Fibroblast of lung (primary cell): Measurements from ENCODE around the gene DEDD2.

ENCODE experiments used
- EZH2 ChIP-seq: IDR thresholded peaks from 2 replicates; pipeline ENCODE4 v1.5.1; 2012; ENCODE audit warnings: low read length, control low read depth, mild to moderate bottlenecking; ENCODE audit errors: missing control alignments
- TF ChIP-seq, protein P1 (sequence below), 2 donors: IDR thresholded peaks in 1 of 2; conservative IDR thresholded peaks in 1 of 2; 1 replicate in 1 of 2; 2 replicates in 1 of 2; pipeline ENCODE4 v1.5.1; 2011 to 2012; ENCODE audit warnings: low read length in 2 of 2, control low read depth in 1 of 2, inconsistent platforms in 1 of 2, low read depth in 1 of 2, mild to moderate bottlenecking in 1 of 2

GRCh38 chr19:42214810-42215485, 2.5 kb downstream of the DEDD2 start:
- no peak for TF ChIP-seq EZH2
- TF ChIP-seq, protein P1, sequence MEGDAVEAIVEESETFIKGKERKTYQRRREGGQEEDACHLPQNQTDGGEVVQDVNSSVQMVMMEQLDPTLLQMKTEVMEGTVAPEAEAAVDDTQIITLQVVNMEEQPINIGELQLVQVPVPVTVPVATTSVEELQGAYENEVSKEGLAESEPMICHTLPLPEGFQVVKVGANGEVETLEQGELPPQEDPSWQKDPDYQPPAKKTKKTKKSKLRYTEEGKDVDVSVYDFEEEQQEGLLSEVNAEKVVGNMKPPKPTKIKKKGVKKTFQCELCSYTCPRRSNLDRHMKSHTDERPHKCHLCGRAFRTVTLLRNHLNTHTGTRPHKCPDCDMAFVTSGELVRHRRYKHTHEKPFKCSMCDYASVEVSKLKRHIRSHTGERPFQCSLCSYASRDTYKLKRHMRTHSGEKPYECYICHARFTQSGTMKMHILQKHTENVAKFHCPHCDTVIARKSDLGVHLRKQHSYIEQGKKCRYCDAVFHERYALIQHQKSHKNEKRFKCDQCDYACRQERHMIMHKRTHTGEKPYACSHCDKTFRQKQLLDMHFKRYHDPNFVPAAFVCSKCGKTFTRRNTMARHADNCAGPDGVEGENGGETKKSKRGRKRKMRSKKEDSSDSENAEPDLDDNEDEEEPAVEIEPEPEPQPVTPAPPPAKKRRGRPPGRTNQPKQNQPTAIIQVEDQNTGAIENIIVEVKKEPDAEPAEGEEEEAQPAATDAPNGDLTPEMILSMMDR (conservative IDR thresholded peaks at IDR 0.05 in 1 of 2, IDR thresholded peaks at IDR 0.05 in 1 of 2; ENCODE audit: low read depth in 1 of 2, low read length in 2 of 2), result no peak
